ENCODE results near the gene RAB24. TPM values are rescaled to one million over a fixed set of nuclear protein-coding genes. Genes with fewer than 3 reads are reported as not detected.
"Not testable (repeated sequence)": the region's sequence is repeated elsewhere in the genome, so short reads cannot be mapped to it uniquely, and the experiment has no call there.

The RAB24 gene
- total RNA-seq, 2 donors from 2014 or later, result 26.3 to 29.4 TPM

DNA sequence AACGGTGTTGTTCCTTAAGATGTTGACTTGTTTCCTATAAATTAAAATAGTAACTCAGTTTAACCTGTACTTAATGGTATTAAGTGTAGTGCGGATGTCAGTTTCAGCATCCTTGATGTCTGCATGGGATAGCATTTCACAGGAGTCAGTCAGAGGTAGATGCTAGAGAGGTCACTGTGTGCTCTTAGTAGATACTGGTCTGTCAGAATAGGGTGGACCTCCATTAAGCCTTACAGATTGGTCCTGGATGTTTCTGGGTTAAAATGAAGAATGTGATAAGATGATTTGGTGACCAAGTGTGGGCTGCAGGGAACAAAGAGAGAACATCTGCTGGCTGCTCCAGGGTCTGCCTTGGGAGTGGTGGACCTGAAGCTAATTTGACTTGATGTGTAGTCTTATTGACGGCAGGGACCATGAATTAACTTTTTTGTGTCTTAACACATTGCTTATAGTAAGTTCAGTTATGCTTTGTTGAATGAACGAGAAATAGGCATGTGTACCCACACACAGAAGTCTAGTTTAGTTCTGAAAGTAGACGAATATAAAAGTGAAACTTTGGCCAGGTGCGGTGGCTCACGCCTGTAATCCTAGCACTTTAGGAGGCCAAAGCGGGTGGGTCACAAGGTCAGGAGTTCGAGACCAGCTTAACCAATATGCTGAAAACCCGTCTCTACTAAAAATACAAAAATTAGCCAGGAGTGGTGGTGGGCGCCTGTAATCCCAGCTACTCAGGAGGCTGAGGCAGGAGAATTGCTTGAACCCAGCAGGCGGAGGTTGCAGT is 12.5 kb downstream of the RAB24 start:
- H3K27ac Mint-ChIP-seq, result no peak overlapping the region

GRCh38 chr5:177288191-177288590 is 15.3 kb downstream of the RAB24 start:
- H3K27ac Mint-ChIP-seq, result no peak overlapping the region
- H3K27me3 Mint-ChIP-seq (ENCODE audit: low read depth), result no peaks in the 10 kb centered on the region
- DNase-seq (no peak), ATAC-seq (replicated peaks in 1 of 2) (no peak)
- no peak overlapping the region for H3K4me3 Mint-ChIP-seq
- no peaks in the 10 kb centered on the region for H3K4me1 Mint-ChIP-seq (ENCODE audit: low read depth)
- H3K36me3 Mint-ChIP-seq (ENCODE audit: insufficient read depth in 2 of 2), result peaks cover 14 to 35% of the 10 kb centered on the region in 2 donors
- H3K9me3 Mint-ChIP-seq, result no peaks in the 10 kb centered on the region

More for the DNA sequence above, 12.5 kb downstream of the RAB24 start:
- DNase-seq, result no peak
- peaks cover 9 to 33% of the 10 kb centered on the region in 2 donors for H3K36me3 Mint-ChIP-seq (ENCODE audit: insufficient read depth in 2 of 2)
- H3K4me1 Mint-ChIP-seq (ENCODE audit: low read depth), result peaks cover 13% of the 10 kb centered on the region
- no peak overlapping the region for H3K4me3 Mint-ChIP-seq
- no peak for ATAC-seq (replicated peaks in 1 of 2)
- no peaks in the 10 kb centered on the region for H3K9me3 Mint-ChIP-seq
- no peaks in the 10 kb centered on the region for H3K27me3 Mint-ChIP-seq (ENCODE audit: low read depth)

DNA sequence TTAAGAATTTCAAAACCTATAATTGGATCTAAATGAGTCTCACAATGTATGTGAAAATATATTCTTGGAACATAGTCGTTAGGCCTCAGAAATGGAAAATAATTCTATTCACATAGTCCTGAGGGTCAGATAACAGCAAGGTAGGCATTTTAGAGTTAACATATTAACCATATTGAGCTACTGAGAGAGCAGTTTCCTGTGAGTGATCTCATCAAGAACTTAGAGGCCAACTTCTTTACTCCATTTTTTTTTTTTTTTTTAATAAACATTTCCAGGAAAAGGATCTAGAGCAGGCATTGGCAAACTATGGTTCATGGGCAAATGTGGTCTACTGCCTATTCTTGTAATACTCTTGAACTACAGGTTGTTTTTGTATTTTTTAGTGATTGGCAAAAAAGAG is 26.6 kb downstream of the RAB24 start:
- Mint-ChIP-seq H3K4me1 (ENCODE audit: low read depth) (no peaks in the 10 kb centered on the region), H3K27ac (peak overlapping the region; percentile 90), H3K27me3 (ENCODE audit: low read depth) (no peaks in the 10 kb centered on the region), H3K9me3 (no peaks in the 10 kb centered on the region), H3K36me3 (ENCODE audit: insufficient read depth in 2 of 2) (peaks cover 7 to 38% of the 10 kb centered on the region in 2 donors), H3K4me3 (no peak overlapping the region)
- DNase-seq, result no peak
- no peak for ATAC-seq (replicated peaks in 1 of 2)

DNA sequence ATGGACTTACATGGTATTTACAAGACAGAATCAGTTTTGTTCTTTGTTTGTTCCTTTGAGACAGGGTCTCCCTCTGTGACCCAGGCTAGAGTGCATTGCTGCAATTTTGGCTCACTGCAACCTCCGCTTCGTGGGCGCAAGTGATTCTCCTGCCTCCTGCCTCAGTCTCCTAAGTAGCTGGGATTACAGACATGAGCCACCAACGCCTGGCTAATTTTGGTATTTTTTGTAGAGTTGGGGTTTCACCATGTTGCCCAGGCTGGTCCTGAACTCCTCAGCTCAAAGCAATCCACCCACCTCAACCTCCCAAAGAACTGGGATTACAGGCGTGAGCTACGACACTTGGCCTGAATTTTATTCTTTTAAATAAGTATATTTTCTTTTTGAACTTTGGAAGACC is 27.6 kb downstream of the RAB24 start:
- Mint-ChIP-seq H3K36me3 (ENCODE audit: insufficient read depth in 2 of 2) (peaks cover 6 to 38% of the 10 kb centered on the region in 2 donors), H3K27ac (no peak overlapping the region), H3K9me3 (no peaks in the 10 kb centered on the region), H3K4me3 (no peak overlapping the region), H3K27me3 (ENCODE audit: low read depth) (no peaks in the 10 kb centered on the region), H3K4me1 (ENCODE audit: low read depth) (no peaks in the 10 kb centered on the region)
- DNase-seq (no peak), ATAC-seq (replicated peaks in 1 of 2) (no peak)

- Mint-ChIP-seq H3K27ac (peak overlapping the region; percentile 38), H3K27me3 (ENCODE audit: low read depth) (no peaks in the 10 kb centered on the region), H3K9me3 (no peaks in the 10 kb centered on the region), H3K36me3 (ENCODE audit: insufficient read depth in 2 of 2) (peaks cover 11 to 41% of the 10 kb centered on the region in 2 donors), H3K4me3 (no peak overlapping the region), H3K4me1 (ENCODE audit: low read depth) (no peaks in the 10 kb centered on the region)
- DNase-seq (no peak), ATAC-seq (replicated peaks in 1 of 2) (no peak)
These were observed 32.4 kb downstream of the RAB24 start for GRCh38 chr5:177271113-177271512.

- peaks cover 11 to 39% of the 10 kb centered on the region in 2 donors for H3K36me3 Mint-ChIP-seq (ENCODE audit: insufficient read depth in 2 of 2)
- no peaks in the 10 kb centered on the region for H3K27me3 Mint-ChIP-seq (ENCODE audit: low read depth)
- ATAC-seq (replicated peaks in 1 of 2) (no peak), DNase-seq (no peak)
- no peak overlapping the region for H3K4me3 Mint-ChIP-seq
- H3K4me1 Mint-ChIP-seq (ENCODE audit: low read depth), result no peaks in the 10 kb centered on the region
- H3K9me3 Mint-ChIP-seq, result no peaks in the 10 kb centered on the region
- H3K27ac Mint-ChIP-seq, result peak overlapping the region; percentile 13
These were observed 32.9 kb downstream of the RAB24 start for GRCh38 chr5:177270653-177271052.

GRCh38 chr5:177269976-177270375 is 33.5 kb downstream of the RAB24 start:
- peaks cover 11 to 36% of the 10 kb centered on the region in 2 donors for H3K36me3 Mint-ChIP-seq (ENCODE audit: insufficient read depth in 2 of 2)
- H3K9me3 Mint-ChIP-seq, result no peaks in the 10 kb centered on the region
- H3K27ac Mint-ChIP-seq, result peak overlapping the region; percentile 80
- H3K4me3 Mint-ChIP-seq, result no peak overlapping the region
- H3K4me1 Mint-ChIP-seq (ENCODE audit: low read depth), result no peaks in the 10 kb centered on the region
- ATAC-seq (replicated peaks in 1 of 2) (no peak), DNase-seq (no peak)
- H3K27me3 Mint-ChIP-seq (ENCODE audit: low read depth), result no peaks in the 10 kb centered on the region

GRCh38 chr5:177269232-177269895 is 34.2 kb downstream of the RAB24 start:
- DNase-seq (no peak), ATAC-seq (replicated peaks in 1 of 2) (no peak)
- Mint-ChIP-seq H3K27ac (peak overlapping the region; percentile 58), H3K4me1 (ENCODE audit: low read depth) (peaks cover 2% of the 10 kb centered on the region), H3K36me3 (ENCODE audit: insufficient read depth in 2 of 2) (peaks cover 11 to 34% of the 10 kb centered on the region in 2 donors), H3K27me3 (ENCODE audit: low read depth) (no peaks in the 10 kb centered on the region), H3K9me3 (no peaks in the 10 kb centered on the region), H3K4me3 (no peak overlapping the region)

- ATAC-seq (replicated peaks in 1 of 2) (no peak), DNase-seq (no peak)
- Mint-ChIP-seq H3K36me3 (ENCODE audit: insufficient read depth in 2 of 2) (peaks cover 5 to 18% of the 10 kb centered on the region in 2 donors), H3K4me3 (no peak overlapping the region), H3K27ac (no peak overlapping the region), H3K4me1 (ENCODE audit: low read depth) (peaks cover 15% of the 10 kb centered on the region), H3K9me3 (no peaks in the 10 kb centered on the region), H3K27me3 (ENCODE audit: low read depth) (no peaks in the 10 kb centered on the region)
These were observed 38.1 kb downstream of the RAB24 start for GRCh38 chr5:177265395-177265794.

DNA sequence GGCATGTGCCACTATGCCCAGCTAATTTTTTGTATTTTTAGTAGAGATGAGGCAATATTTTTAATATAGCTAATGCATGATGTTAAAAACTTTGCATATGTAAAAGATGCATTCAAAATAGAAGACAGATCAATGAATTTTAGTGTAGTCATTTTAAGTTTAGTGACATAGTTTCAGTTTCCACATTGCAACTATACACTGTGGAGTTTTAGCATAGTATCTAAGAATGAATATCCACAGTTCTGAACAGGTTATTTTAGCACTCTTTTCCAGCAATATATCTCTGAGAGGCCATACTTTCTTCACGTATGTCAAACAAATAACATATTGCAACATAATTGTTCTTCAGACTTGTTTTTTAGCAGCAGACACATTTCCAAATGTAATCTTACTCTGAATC is 39.3 kb downstream of the RAB24 start:
- H3K4me1 Mint-ChIP-seq (ENCODE audit: low read depth), result peaks cover 15% of the 10 kb centered on the region
- H3K27me3 Mint-ChIP-seq (ENCODE audit: low read depth), result no peaks in the 10 kb centered on the region
- H3K4me3 Mint-ChIP-seq, result no peak overlapping the region
- DNase-seq (no peak), ATAC-seq (replicated peaks in 1 of 2) (peak; percentile 61 to 63)
- peaks cover 5 to 11% of the 10 kb centered on the region in 2 donors for H3K36me3 Mint-ChIP-seq (ENCODE audit: insufficient read depth in 2 of 2)
- H3K9me3 Mint-ChIP-seq, result no peaks in the 10 kb centered on the region
- peak overlapping the region; percentile 80 for H3K27ac Mint-ChIP-seq

DNA sequence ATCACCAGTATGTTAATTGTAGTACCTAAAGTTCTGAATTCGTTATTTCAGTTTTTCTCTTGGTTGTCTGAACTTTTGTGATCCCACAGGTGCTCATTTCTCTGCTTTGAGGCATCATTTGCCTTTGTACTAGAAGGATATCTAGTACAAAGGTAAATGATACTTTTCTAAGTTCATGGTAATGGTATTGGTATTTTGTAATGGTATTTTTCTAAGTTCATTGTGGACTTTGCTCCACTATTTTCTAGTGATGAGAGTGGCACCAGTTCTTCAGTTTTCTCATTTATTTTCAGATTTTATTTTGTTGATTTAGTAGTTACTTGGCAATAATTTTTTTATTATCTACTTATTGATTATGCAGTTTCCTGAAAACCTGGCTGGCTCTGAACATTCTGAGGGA is 42.0 kb downstream of the RAB24 start:
- no peak for ATAC-seq (replicated peaks in 1 of 2)

DNA sequence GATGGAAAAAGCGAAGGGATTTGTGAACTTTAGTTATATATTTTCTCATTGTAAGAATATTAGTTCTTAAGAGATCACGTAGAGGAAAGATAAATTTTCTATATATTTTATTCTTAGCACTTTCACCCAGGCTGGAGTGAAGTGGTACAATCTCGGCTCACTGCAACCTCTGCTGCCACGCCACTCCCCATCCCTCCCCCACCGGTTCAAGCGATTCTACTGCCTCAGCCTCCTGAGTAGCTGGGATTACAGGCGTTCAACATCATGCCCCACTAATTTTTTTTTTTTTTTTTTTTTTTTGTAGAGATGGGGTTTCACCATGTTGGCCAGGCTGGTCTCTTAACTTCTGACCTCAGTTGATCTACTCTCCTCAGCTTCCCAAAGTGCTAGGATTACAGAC is 42.6 kb downstream of the RAB24 start:
- Mint-ChIP-seq H3K27me3 (ENCODE audit: low read depth) (no peaks in the 10 kb centered on the region), H3K36me3 (ENCODE audit: insufficient read depth in 2 of 2) (peaks cover 6 to 21% of the 10 kb centered on the region in 2 donors), H3K4me1 (ENCODE audit: low read depth) (peaks cover 15% of the 10 kb centered on the region), H3K9me3 (no peaks in the 10 kb centered on the region), H3K27ac (no peak overlapping the region), H3K4me3 (no peak overlapping the region)
- DNase-seq, result no peak
- no peak for ATAC-seq (replicated peaks in 1 of 2)

More for the DNA sequence above, 42.0 kb downstream of the RAB24 start:
- Mint-ChIP-seq H3K9me3 (no peaks in the 10 kb centered on the region), H3K4me1 (ENCODE audit: low read depth) (peaks cover 15% of the 10 kb centered on the region), H3K36me3 (ENCODE audit: insufficient read depth in 2 of 2) (peaks cover 6 to 21% of the 10 kb centered on the region in 2 donors), H3K27me3 (ENCODE audit: low read depth) (no peaks in the 10 kb centered on the region), H3K27ac (no peak overlapping the region), H3K4me3 (no peak overlapping the region)
- no peak for DNase-seq

DNA sequence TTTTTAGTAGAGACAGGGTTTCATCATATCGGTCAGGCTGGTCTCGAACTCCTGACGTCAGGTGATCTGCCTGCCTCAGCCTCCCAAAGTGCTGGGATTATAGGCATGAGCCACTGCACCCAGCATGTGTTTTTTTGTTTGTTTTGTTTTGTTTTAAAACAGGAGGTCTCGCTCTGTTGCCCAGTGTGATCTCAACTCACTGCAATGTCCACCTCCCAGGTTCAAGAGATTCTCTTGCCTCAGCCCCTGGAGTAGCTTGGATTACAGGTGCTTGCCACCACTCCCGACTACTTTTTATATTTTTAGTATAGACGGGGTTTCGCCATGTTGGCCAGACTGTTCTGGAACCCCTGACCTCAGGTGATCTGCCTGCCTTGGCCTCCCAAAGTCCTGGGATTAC is 44.8 kb downstream of the RAB24 start:
- DNase-seq; H3K4me3 Mint-ChIP-seq; H3K9me3 Mint-ChIP-seq; H3K4me1 Mint-ChIP-seq (ENCODE audit: low read depth); ATAC-seq (replicated peaks in 1 of 2); H3K27me3 Mint-ChIP-seq (ENCODE audit: low read depth): not testable (repeated sequence)
- H3K36me3 Mint-ChIP-seq (ENCODE audit: insufficient read depth in 2 of 2), result peaks cover 6 to 20% of the 10 kb centered on the region in 2 donors
- H3K27ac Mint-ChIP-seq, result peak overlapping the region; percentile 76
